Loucy (cell line): ENCODE measurements around the gene PTPRA.

ENCODE experiments used
- EZH2phosphoT487 ChIP-seq: fragments of 200-600 bp; IDR thresholded peaks from 2 replicates; pipeline ENCODE4 v1.6.1; 2018; ENCODE audit warnings: antibody characterized with exemption, mild to moderate bottlenecking, moderate library complexity, borderline replicate concordance
- TF ChIP-seq, protein P1 (sequence below): fragments of 200-600 bp; sonication (generic); conservative IDR thresholded peaks from 2 replicates; pipeline ENCODE4 v1.5.1; 2014; ENCODE audit warnings: mild to moderate bottlenecking, antibody characterized with exemption, low read length

DNA sequence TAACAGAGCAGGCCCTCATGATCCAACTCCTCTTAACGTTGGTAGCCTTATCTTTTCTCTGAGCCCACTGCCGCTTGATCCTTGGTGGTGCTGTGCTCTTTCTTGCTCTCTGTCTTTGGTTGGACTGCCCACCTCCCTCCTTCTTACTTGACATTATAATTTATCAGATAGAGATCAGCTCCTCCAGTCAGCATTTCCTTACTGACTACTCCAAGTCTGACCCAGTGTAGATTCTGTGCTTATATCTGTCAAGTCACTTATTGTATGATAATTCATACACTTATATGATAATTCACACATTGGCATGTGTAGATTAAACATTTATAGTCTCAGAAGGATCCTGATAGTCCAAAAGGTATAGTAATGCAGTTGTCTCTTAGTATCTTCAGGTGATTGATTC, 18.1 kb downstream of the PTPRA start:
- TF ChIP-seq, protein P1, sequence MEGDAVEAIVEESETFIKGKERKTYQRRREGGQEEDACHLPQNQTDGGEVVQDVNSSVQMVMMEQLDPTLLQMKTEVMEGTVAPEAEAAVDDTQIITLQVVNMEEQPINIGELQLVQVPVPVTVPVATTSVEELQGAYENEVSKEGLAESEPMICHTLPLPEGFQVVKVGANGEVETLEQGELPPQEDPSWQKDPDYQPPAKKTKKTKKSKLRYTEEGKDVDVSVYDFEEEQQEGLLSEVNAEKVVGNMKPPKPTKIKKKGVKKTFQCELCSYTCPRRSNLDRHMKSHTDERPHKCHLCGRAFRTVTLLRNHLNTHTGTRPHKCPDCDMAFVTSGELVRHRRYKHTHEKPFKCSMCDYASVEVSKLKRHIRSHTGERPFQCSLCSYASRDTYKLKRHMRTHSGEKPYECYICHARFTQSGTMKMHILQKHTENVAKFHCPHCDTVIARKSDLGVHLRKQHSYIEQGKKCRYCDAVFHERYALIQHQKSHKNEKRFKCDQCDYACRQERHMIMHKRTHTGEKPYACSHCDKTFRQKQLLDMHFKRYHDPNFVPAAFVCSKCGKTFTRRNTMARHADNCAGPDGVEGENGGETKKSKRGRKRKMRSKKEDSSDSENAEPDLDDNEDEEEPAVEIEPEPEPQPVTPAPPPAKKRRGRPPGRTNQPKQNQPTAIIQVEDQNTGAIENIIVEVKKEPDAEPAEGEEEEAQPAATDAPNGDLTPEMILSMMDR: no peak
- no peak for TF ChIP-seq EZH2phosphoT487
